Measurements from ENCODE around the gene AHRR. TPM values are rescaled to one million over a fixed set of nuclear protein-coding genes. Genes with fewer than 3 reads are reported as not detected.
"Not testable (repeated sequence)": the region's sequence is repeated elsewhere in the genome, so short reads cannot be mapped to it uniquely, and the experiment has no call there.

AHRR gene
- total RNA-seq, 1 experiment from 2014 or later: 2.6 TPM

DNA sequence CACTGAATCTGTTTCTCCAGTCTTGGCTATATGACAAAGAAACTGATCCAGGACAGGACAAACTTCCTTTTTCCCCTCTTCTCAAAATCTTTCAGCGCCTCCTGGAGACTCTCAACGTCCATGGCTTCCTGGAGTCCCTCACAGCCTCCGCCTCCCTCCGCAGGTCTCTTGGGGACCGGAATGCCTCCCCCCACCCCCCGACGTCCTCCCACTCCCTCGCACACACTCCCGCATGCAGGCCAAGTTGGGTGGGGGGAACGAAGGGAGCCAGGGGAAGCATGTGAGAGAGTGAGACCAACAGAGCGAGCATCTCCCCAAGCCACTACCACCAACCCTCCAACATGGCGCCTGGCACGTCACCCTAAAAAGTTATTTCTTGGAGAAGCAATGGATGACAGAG is 31.3 kb upstream of the AHRR start:
- peaks cover 21% of the 10 kb centered on the region; the same call in 1 of the 2 replicates for H3K36me3 ChIP-seq (ENCODE audit: insufficient read depth, low read length)
- not testable (repeated sequence) for H2AFZ ChIP-seq (ENCODE audit: low read length); H3K4me1 ChIP-seq (ENCODE audit: low read length); H3K4me3 ChIP-seq (ENCODE audit: low read length); H3K27ac ChIP-seq (ENCODE audit: low read length); H3K27me3 ChIP-seq (ENCODE audit: low read length); H3K9me2 ChIP-seq (replicated peaks; ENCODE audit: insufficient read depth, low read length); DNase-seq; H3K9me3 ChIP-seq (ENCODE audit: low read length); H3K4me2 ChIP-seq (ENCODE audit: low read depth, low read length, poor library complexity, severe bottlenecking); H3K9ac ChIP-seq (ENCODE audit: low read length)
- peaks cover 19% of the 10 kb centered on the region; the same call in 1 of the 2 replicates for H4K20me1 ChIP-seq (ENCODE audit: insufficient read depth, low read depth, low read length)
- peaks cover 62% of the 10 kb centered on the region for H3K79me2 ChIP-seq (ENCODE audit: low read length)

DNA sequence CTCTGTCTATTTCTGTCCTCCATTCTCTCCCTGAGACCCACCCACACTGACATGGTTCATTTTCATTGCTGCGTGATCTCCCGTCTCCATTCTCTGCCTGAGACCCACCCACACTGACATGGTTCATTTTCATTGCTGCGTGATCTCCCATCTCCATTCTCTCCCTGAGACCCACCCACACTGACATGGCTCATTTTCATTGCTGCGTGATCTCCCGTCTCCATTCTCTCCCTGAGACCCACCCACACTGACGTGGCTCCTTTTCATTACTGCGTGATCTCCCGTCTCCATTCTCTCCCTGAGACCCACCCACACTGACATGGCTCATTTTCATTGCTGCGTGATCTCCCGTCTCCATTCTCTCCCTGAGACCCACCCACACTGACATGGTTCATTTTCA is 30.2 kb upstream of the AHRR start:
- peaks cover 50% of the 10 kb centered on the region for H3K79me2 ChIP-seq (ENCODE audit: low read length)
- DNase-seq: not testable (repeated sequence)

DNA sequence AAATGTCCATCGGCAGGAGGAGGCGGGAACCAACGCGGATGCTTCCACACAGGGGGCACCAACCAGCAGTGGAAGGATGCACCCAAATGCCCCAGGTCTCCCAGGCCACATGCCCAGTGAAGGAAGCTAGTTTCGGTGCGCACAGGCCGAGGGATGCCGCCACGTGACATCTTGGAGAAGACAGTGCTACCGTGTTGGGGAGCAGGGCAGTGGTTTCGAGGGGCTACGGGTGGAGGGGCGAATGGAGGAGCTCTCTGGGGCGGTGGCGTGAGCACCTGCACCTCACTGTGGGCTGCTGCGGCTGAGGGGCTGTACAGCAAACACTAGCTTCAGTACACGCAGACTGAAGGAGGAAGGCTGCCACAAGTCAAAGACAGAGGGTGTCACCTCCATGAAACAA is 26.7 kb upstream of the AHRR start:
- not testable (repeated sequence) for H3K27ac ChIP-seq (ENCODE audit: low read length); H3K36me3 ChIP-seq (ENCODE audit: insufficient read depth, low read length); H3K27me3 ChIP-seq (ENCODE audit: low read length); H2AFZ ChIP-seq (ENCODE audit: low read length); DNase-seq; H3K9me2 ChIP-seq (replicated peaks; ENCODE audit: insufficient read depth, low read length); H4K20me1 ChIP-seq (ENCODE audit: insufficient read depth, low read depth, low read length); H3K9ac ChIP-seq (ENCODE audit: low read length); H3K4me1 ChIP-seq (ENCODE audit: low read length); H3K4me2 ChIP-seq (ENCODE audit: low read depth, low read length, poor library complexity, severe bottlenecking); H3K9me3 ChIP-seq (ENCODE audit: low read length); H3K4me3 ChIP-seq (ENCODE audit: low read length)
- peaks cover 25% of the 10 kb centered on the region for H3K79me2 ChIP-seq (ENCODE audit: low read length)

More for the DNA sequence above, 30.2 kb upstream of the AHRR start:
- H3K27ac ChIP-seq (ENCODE audit: low read length); H3K9ac ChIP-seq (ENCODE audit: low read length); H2AFZ ChIP-seq (ENCODE audit: low read length); H3K4me1 ChIP-seq (ENCODE audit: low read length); H3K9me2 ChIP-seq (replicated peaks; ENCODE audit: insufficient read depth, low read length); H3K4me3 ChIP-seq (ENCODE audit: low read length); H3K9me3 ChIP-seq (ENCODE audit: low read length); H3K27me3 ChIP-seq (ENCODE audit: low read length); H3K4me2 ChIP-seq (ENCODE audit: low read depth, low read length, poor library complexity, severe bottlenecking): not testable (repeated sequence)
- H4K20me1 ChIP-seq (ENCODE audit: insufficient read depth, low read depth, low read length): peaks cover 10% of the 10 kb centered on the region; the same call in 1 of the 2 replicates
- H3K36me3 ChIP-seq (ENCODE audit: insufficient read depth, low read length): peaks cover 13% of the 10 kb centered on the region; the same call in 1 of the 2 replicates

DNA sequence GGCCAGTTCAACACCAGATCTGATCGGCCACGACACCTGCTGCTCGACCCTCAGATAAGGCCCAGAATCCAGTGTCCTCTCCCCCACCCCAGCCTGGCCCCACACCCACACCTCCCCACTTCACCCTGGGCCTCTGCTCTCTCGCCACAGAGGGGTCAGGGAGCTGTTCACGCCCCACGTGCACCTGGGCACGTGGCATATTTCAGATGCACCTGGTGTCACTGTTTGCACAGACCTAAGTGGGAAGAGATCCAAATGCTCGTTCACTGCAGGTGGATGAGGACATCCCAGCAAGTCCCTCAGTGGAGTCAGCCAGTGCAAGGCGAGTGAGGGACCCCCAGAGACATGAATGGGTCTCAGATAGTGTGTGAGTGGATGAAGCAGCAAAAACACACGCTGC is 25.3 kb upstream of the AHRR start:
- not testable (repeated sequence) for H3K4me3 ChIP-seq (ENCODE audit: low read length); H3K9me2 ChIP-seq (replicated peaks; ENCODE audit: insufficient read depth, low read length); H4K20me1 ChIP-seq (ENCODE audit: insufficient read depth, low read depth, low read length); H3K4me1 ChIP-seq (ENCODE audit: low read length); DNase-seq; H3K36me3 ChIP-seq (ENCODE audit: insufficient read depth, low read length); H3K9me3 ChIP-seq (ENCODE audit: low read length); H3K27me3 ChIP-seq (ENCODE audit: low read length); H2AFZ ChIP-seq (ENCODE audit: low read length); H3K9ac ChIP-seq (ENCODE audit: low read length); H3K4me2 ChIP-seq (ENCODE audit: low read depth, low read length, poor library complexity, severe bottlenecking); H3K27ac ChIP-seq (ENCODE audit: low read length)
- H3K79me2 ChIP-seq (ENCODE audit: low read length): peaks cover 22% of the 10 kb centered on the region

- not testable (repeated sequence) for H3K9me2 ChIP-seq (replicated peaks; ENCODE audit: insufficient read depth, low read length); H4K20me1 ChIP-seq (ENCODE audit: insufficient read depth, low read depth, low read length); H3K27ac ChIP-seq (ENCODE audit: low read length); H3K4me3 ChIP-seq (ENCODE audit: low read length); H3K4me1 ChIP-seq (ENCODE audit: low read length); H3K36me3 ChIP-seq (ENCODE audit: insufficient read depth, low read length); H3K9me3 ChIP-seq (ENCODE audit: low read length); DNase-seq; H2AFZ ChIP-seq (ENCODE audit: low read length); H3K27me3 ChIP-seq (ENCODE audit: low read length); H3K4me2 ChIP-seq (ENCODE audit: low read depth, low read length, poor library complexity, severe bottlenecking); H3K9ac ChIP-seq (ENCODE audit: low read length)
- peaks cover 18% of the 10 kb centered on the region for H3K79me2 ChIP-seq (ENCODE audit: low read length)
Measured at GRCh38 chr5:296954-297353, 24.6 kb upstream of the AHRR start.

DNA sequence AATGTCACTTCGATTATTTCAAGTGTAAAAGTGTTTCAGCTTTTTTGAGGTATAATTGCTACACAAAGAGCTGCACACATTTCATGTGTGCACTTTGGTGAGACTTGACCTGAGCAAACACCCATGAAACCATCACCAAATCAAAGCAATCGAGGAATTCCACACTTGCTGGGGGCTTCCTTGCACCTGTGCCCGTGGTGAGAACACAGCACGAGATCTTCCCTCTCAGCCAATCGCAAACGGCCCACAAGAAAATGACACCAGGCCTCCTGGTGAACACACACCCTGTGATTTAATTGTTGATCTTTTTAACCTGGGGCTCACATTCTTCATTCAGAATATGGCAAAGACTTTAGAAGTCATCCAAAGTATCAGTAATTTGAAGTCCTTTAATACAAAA is 24.1 kb upstream of the AHRR start:
- H3K9ac ChIP-seq (ENCODE audit: low read length); H3K4me3 ChIP-seq (ENCODE audit: low read length); H3K36me3 ChIP-seq (ENCODE audit: insufficient read depth, low read length); H3K4me1 ChIP-seq (ENCODE audit: low read length); H3K9me2 ChIP-seq (replicated peaks; ENCODE audit: insufficient read depth, low read length); H3K4me2 ChIP-seq (ENCODE audit: low read depth, low read length, poor library complexity, severe bottlenecking); H3K27ac ChIP-seq (ENCODE audit: low read length); DNase-seq; H3K9me3 ChIP-seq (ENCODE audit: low read length); H3K27me3 ChIP-seq (ENCODE audit: low read length); H4K20me1 ChIP-seq (ENCODE audit: insufficient read depth, low read depth, low read length); H2AFZ ChIP-seq (ENCODE audit: low read length): not testable (repeated sequence)
- peaks cover 15% of the 10 kb centered on the region for H3K79me2 ChIP-seq (ENCODE audit: low read length)

DNA sequence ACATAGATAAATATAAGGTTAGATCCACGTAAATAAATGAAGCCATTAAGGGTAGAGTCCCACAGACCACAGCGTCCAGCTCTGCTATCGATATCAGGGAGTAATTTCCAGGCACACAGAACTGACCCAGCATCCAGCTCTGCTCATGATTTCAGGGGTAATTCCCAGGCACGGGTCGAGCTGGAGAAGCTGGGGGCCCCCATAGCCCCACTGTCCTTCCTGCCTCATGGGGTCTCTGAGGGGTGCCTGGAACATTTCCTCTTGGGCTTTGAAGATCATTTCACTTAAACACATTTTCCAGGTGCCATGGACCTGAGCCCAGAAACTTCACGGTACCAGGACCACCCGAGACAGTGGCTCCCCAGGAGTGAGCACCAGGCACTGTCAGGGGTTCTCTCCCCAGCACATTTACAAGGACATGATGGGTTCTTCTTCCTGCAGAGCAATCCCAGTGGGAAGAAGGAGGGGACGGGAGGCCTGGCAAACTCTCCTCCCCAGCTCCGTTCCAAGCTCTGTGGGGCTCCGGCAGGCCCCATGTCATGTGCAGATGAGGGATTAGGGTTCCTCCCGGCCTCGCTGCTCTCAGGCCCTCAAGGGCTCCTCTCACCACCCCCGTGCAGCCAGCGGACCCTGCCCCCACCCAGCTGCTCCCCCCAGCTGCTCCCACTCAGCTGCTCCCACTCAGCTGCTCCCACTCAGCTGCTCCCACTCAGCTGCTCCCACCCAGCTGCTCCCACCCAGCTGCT is 23.4 kb upstream of the AHRR start:
- not testable (repeated sequence) for H3K27ac ChIP-seq (ENCODE audit: low read length); H3K9ac ChIP-seq (ENCODE audit: low read length); H3K4me1 ChIP-seq (ENCODE audit: low read length); H3K4me2 ChIP-seq (ENCODE audit: low read depth, low read length, poor library complexity, severe bottlenecking); H4K20me1 ChIP-seq (ENCODE audit: insufficient read depth, low read depth, low read length); H3K9me2 ChIP-seq (replicated peaks; ENCODE audit: insufficient read depth, low read length); H3K36me3 ChIP-seq (ENCODE audit: insufficient read depth, low read length); H3K9me3 ChIP-seq (ENCODE audit: low read length); DNase-seq; H3K4me3 ChIP-seq (ENCODE audit: low read length); H2AFZ ChIP-seq (ENCODE audit: low read length); H3K27me3 ChIP-seq (ENCODE audit: low read length)
- H3K79me2 ChIP-seq (ENCODE audit: low read length): peaks cover 15% of the 10 kb centered on the region

- Histone ChIP-seq H3K27me3 (ENCODE audit: low read length) (no peaks in the 10 kb centered on the region), H4K20me1 (ENCODE audit: insufficient read depth, low read depth, low read length) (no peaks in the 10 kb centered on the region), H2AFZ (ENCODE audit: low read length) (no peak overlapping the region), H3K4me2 (ENCODE audit: low read depth, low read length, poor library complexity, severe bottlenecking) (no peak overlapping the region), H3K9ac (ENCODE audit: low read length) (no peak overlapping the region), H3K4me3 (ENCODE audit: low read length) (no peak overlapping the region), H3K9me3 (ENCODE audit: low read length) (no peaks in the 10 kb centered on the region), H3K27ac (ENCODE audit: low read length) (no peak overlapping the region), H3K4me1 (ENCODE audit: low read length) (no peaks in the 10 kb centered on the region), H3K36me3 (ENCODE audit: insufficient read depth, low read length) (no peaks in the 10 kb centered on the region), H3K9me2 (replicated peaks; ENCODE audit: insufficient read depth, low read length) (no peaks in the 10 kb centered on the region), H3K79me2 (ENCODE audit: low read length) (peaks cover 19% of the 10 kb centered on the region)
- no peak for DNase-seq
Measured at GRCh38 chr5:298737-299125, 22.8 kb upstream of the AHRR start.

Data from Karpas-422 (cell line).